Measurements from ENCODE around the gene ASAP2.

- TF ChIP-seq EZH2 (IDR thresholded peaks at IDR 0.05) (no peak), POLR2AphosphoS5 (IDR thresholded peaks at IDR 0.05; ENCODE audit: borderline replicate concordance, low read depth, low read length) (no peak)
Observed at GRCh38 chr2:9204939-9205338, 1.7 kb upstream of the ASAP2 start.

Measured in SK-N-MC (cell line).